C4-2B (cell line): ENCODE measurements around the gene OR2C3.
"Not testable (repeated sequence)": the region's sequence is repeated elsewhere in the genome, so short reads cannot be mapped to it uniquely, and the experiment has no call there.

Source experiments
- CTCF ChIP-seq: fragments of 450-650 bp; conservative IDR thresholded peaks from 2 replicates; pipeline ENCODE4 v1.5.1; 2017; ENCODE audit warnings: mild to moderate bottlenecking
- ZFX ChIP-seq: fragments of 450-650 bp; IDR thresholded peaks from 2 replicates; pipeline ENCODE4 v1.6.1; 2017

GRCh38 chr1:247476328-247477058, 59.7 kb downstream of the OR2C3 start:
- TF ChIP-seq CTCF, ZFX: not testable (repeated sequence)
